ENCODE data around the gene HIVEP3. TPM values are rescaled to one million over a fixed set of nuclear protein-coding genes. Genes with fewer than 3 reads are reported as not detected.

The HIVEP3 gene
- total RNA-seq, 1 experiment from 2014 or later, result 1.4 TPM

DNA sequence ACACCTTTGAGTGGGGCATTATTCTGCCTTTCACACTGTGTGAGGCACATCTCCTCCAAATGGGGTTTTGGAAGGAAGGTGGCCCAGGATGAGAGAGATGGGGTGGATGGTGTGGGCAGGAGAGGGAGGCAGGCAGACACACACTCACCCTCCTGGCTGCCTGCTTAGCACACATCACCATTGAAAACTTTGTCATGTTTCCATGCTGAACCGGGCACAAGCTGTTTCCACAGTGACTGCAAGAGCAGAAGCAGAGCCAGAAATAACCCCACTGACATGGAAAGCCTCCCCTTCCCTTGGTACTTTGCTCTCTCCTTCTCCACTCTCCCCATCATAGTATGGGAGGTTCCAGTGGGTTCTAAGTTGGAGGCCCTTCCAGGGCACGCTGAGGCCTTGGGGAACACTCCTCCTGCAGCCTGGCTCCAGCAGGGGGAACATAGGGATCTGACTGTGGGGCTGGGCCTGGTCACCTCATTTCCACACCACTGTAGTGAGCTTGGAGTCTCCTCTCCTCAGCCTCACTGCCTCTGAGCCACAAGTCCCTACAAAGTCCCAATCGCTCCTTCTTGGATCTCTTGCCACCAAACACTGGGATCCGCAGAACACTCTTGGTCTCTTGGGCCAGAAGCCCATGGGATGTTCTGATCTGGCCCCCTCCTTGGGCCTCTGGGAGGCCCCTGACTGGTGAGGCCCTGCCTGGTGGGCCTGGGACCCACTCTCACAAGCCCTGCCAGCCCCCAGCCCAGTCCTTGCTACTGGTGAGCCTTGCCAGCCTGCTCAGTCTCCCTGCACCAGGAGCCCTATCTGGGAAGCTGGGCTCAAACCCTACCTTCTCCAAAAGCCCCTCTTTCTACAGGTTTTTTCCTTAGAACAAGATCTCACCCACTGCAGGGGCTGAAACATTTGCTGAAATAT, 271.2 kb downstream of the HIVEP3 start:
- H4K91ac ChIP-seq (ENCODE audit: insufficient read length, low read depth, low read length), result no peak overlapping the region
- no peak overlapping the region for H3K56ac ChIP-seq (ENCODE audit: insufficient read length, low read depth, low read length)
- no peak overlapping the region for H2AK5ac ChIP-seq (ENCODE audit: insufficient read length, low read length)
- no peak overlapping the region for H3K9ac ChIP-seq (ENCODE audit: extremely low read depth, insufficient read length, low read length)
- no peaks in the 10 kb centered on the region for H3K9me3 ChIP-seq (ENCODE audit: control insufficient read depth, low read depth, low read length)
- no peak overlapping the region for H3K27ac ChIP-seq (ENCODE audit: insufficient read length, low read depth, low read length)
- Mint-ChIP-seq H3K4me3 (no peak overlapping the region), H3K27me3 (ENCODE audit: low read depth) (peaks cover 4% of the 10 kb centered on the region; the same call in 1 of the 2 replicates), H3K27ac (no peak overlapping the region), H3K4me1 (peaks cover 13 to 15% of the 10 kb centered on the region in 2 experiments), H3K9me3 (no peaks in the 10 kb centered on the region), H3K36me3 (ENCODE audit: insufficient read depth in 1 of 3, low read depth in 3 of 3) (no peaks in the 10 kb centered on the region)
- H2BK15ac ChIP-seq (ENCODE audit: low read depth, low read length), result no peak overlapping the region
- H3K4ac ChIP-seq (ENCODE audit: low read depth, low read length), result no peak overlapping the region
- H2BK12ac ChIP-seq (ENCODE audit: insufficient read length, low read depth, low read length), result no peak overlapping the region
- no peak overlapping the region for H3T11ph ChIP-seq (ENCODE audit: low read length)
- no peak overlapping the region for H2BK5ac ChIP-seq (ENCODE audit: insufficient read length, low read length)
- no peaks in the 10 kb centered on the region for H3K79me2 ChIP-seq (ENCODE audit: insufficient read depth, low read length)
- TF ChIP-seq, protein P1, sequence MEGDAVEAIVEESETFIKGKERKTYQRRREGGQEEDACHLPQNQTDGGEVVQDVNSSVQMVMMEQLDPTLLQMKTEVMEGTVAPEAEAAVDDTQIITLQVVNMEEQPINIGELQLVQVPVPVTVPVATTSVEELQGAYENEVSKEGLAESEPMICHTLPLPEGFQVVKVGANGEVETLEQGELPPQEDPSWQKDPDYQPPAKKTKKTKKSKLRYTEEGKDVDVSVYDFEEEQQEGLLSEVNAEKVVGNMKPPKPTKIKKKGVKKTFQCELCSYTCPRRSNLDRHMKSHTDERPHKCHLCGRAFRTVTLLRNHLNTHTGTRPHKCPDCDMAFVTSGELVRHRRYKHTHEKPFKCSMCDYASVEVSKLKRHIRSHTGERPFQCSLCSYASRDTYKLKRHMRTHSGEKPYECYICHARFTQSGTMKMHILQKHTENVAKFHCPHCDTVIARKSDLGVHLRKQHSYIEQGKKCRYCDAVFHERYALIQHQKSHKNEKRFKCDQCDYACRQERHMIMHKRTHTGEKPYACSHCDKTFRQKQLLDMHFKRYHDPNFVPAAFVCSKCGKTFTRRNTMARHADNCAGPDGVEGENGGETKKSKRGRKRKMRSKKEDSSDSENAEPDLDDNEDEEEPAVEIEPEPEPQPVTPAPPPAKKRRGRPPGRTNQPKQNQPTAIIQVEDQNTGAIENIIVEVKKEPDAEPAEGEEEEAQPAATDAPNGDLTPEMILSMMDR (conservative IDR thresholded peaks at IDR 0.05), result no peak
- no peak for DNase-seq
- H3K23me2 ChIP-seq (ENCODE audit: insufficient read length, low read depth, low read length, poor library complexity, severe bottlenecking), result no peaks in the 10 kb centered on the region
- no peak overlapping the region for H3K4me2 ChIP-seq (ENCODE audit: insufficient read depth, insufficient read length, low read length)
- no peaks in the 10 kb centered on the region for H3K79me1 ChIP-seq (ENCODE audit: insufficient read depth, low read depth, low read length, poor library complexity, severe bottlenecking)
- H2BK20ac ChIP-seq (ENCODE audit: low read depth, low read length, poor library complexity, severe bottlenecking), result no peak overlapping the region
- no CpG with 5 or more reads among the region's 4 CpGs for WGBS (ENCODE audit: extremely low coverage, insufficient read length, low lambda C conversion rate)
- H4K20me1 ChIP-seq (ENCODE audit: control insufficient read depth, insufficient read depth, insufficient read length), result no peaks in the 10 kb centered on the region
- H2BK120ac ChIP-seq (ENCODE audit: low read depth, low read length, poor library complexity, severe bottlenecking), result no peak overlapping the region
- no peak overlapping the region for H4K5ac ChIP-seq (ENCODE audit: insufficient read length, low read depth, low read length)
- no peak overlapping the region for H3K23ac ChIP-seq (ENCODE audit: insufficient read length, low read depth, low read length)
- H3K4me1 ChIP-seq (ENCODE audit: insufficient read depth, low read length), result no peaks in the 10 kb centered on the region
- H3K14ac ChIP-seq (ENCODE audit: insufficient read depth, low read length), result no peak overlapping the region
- H4K8ac ChIP-seq (replicated peaks; ENCODE audit: insufficient read length, low read depth, low read length), result peak overlapping the region; percentile 33
- no peak overlapping the region for H2AFZ ChIP-seq (ENCODE audit: low read length)
- H3K18ac ChIP-seq (ENCODE audit: insufficient read length, low read depth, low read length), result peak overlapping the region; percentile 17
- no peaks in the 10 kb centered on the region for H3K27me3 ChIP-seq (ENCODE audit: insufficient read depth, low read length)

Measured in H9 (cell line).